Measurements from ENCODE around the gene CLCC1.

DNA sequence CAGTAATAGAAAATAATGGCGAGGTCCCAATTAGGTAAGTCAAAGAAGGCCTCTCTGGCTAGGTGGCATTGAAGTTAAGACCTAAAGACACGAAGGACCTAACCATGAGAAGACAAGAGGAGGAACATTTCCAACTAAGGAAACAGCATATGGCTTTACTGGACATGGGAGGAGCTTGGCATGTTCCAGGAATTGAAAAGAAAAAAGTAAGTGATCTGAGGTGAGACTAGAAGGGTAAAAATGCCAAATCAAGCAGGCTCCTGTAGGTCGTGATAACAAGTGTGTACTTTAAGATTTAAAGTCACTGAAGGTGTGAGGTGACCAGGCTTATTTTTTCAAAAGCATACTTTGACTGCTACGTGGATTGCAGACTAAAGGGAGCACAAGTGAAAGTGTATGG, 13.4 kb upstream of the CLCC1 start:
- TF ChIP-seq CTCF (conservative IDR thresholded peaks at IDR 0.05 in 1 of 2, IDR thresholded peaks at IDR 0.05 in 1 of 2; ENCODE audit: extremely low read depth in 1 of 2, insufficient read depth in 1 of 2, low read depth in 1 of 2, low read length in 2 of 2), result no peak
- no peak for TF ChIP-seq EZH2 (IDR thresholded peaks at IDR 0.05; ENCODE audit: borderline replicate concordance, low read length)

Measured in mammary epithelial cell (primary cell).